T-helper 9 cell (primary cell): ENCODE results near the gene CEP295NL.
"Not testable (repeated sequence)": the region's sequence is repeated elsewhere in the genome, so short reads cannot be mapped to it uniquely, and the experiment has no call there.

ENCODE experiments used
- DNase-seq: peaks from one replicate; pipeline ENCODE4 v3.0.0-alpha.2; 2020

The CEP295NL gene

DNA sequence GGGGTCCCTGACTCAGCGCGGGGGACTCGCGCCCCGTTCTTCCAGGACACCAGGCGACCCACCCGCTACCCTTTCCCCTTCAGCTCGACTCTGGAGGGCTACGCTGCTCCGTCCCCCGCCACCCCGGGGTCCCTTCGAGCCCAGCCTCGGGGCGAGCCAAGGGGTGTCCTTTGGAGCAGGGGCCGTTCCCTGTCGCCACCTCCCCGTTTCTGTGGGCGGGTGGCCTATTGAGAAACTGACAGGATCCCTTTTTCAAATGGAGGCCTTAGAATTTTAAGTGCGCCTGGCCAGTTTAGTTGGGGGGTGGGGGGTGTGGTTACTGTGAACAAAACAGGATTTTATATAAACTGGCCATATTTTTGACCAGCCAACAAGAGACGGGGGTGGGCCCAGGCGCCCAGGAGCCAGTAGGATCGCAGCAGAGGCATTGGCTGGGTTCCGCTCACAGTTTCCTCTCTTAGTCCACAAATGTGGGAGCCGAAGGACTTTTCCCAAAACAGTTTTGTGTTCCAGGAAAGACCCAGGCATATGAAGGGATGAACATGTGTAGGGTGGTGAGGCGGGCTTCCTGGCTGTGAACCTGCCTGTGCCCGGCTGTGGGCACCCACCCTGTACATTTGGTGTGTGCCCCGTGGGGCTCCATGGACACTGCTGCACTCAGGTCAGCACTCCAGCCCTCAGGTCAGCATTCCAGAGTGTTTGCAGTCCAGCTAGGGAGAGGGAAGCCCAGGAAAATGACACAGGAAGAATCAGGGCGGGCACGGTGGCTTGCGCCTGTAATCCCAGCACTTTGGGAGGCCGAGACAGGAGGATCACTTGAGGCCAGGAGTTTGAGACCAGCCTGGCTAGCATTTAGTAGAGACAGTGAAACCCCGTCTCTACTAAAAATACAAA, 22.9 kb upstream of the CEP295NL start:
- DNase-seq = no peak

DNA sequence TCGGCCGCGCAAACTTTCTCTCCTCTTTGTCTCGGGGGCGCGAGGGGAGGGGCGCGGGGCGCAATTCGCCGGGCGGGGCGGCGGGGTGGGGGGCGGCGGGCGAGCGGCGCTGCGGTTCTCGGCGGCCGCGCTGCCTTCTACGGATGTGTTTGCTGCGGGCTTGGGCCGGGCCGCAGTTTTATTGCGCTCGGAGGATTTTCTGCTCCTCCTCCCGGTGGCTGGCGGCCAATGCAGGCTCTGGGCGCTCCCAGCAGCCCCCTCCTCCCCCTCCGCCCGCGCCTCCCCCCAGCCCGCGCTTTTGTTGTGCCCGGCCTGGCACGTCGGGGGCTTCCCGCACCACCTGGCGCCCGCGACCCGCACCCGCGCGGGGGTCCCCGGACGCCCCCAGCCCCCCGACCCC, 22.2 kb upstream of the CEP295NL start, which contains the start of gene TIMP2:
TIMP2 (minus strand) TSS at position 154 of the 400 bp plus-strand sequence. CDS start 299 bp downstream, outside the sequence.
- DNase-seq = peak; percentile 51

DNA sequence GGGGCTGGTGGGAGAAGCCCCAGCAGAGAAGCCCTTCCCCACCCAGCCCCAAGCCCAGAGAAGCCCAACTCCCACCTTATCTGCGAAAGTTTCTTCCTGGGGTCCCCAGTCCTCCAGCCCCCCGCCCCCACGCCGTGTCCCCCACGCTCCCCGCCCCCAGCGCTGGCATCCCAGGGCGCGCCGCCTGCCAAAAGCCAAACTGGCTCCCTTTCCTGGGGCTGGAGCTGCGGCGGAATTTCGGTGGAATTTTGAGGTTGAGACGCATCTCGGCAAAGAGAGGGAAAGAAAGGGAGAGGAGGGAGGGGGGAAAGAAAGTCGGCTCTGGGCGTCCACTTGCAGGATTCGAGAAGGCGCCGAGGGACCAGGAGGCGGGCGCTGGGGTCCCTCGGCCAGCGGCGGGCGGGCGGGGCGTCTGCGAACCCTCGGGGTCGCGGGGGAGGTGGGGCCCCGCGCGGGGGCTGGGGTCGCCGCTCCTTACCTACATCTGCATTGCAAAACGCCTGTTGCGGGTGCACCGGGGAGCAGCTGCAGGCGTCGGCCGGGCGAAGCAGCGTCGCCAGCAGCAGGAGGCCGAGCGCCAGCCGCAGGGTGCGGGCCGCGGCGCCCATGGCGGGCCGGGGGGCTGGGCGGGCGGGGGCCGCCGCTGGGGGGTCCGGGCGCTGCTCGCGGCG, 21.6 kb upstream of the CEP295NL start:
- no peak for DNase-seq

DNA sequence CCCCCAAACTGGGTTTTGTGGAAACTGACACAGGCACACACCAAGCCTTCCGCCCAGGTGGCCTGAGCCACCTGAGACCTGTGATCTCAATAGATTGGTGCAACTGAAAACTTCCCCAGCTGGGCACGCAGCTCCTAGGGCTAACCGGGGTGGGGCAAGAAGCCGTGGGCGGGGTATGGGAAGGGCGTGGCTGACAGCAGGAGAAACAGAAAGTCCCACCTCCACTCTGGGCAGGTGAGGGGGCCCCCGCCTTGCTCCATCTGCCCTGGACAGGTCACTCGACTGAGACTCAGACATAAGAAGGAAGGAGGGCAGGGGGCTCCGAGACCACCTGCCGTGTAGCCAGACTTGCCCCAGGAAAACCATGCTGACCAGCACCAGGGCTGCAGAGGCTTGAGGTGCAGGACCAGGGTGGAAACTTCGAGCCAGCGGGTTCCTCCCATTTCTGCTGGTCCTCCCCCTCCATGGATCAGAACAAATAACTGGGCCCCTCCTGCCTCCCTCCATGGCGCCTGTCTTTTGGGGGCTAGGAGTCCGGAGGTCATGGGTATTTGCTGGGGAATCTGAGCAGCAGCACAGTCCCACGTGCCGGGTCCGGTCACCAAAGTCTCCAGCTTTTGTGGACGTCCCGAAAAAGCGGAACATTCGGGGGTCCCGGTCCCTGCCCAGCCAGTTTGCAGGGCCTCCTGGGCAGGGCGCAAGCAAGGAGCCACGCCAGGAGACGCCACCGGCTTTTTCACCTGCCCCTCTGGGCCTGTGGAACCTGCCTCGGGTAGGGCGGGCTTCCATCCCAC, 20.9 kb upstream of the CEP295NL start:
- peak; percentile 41 for DNase-seq

DNA sequence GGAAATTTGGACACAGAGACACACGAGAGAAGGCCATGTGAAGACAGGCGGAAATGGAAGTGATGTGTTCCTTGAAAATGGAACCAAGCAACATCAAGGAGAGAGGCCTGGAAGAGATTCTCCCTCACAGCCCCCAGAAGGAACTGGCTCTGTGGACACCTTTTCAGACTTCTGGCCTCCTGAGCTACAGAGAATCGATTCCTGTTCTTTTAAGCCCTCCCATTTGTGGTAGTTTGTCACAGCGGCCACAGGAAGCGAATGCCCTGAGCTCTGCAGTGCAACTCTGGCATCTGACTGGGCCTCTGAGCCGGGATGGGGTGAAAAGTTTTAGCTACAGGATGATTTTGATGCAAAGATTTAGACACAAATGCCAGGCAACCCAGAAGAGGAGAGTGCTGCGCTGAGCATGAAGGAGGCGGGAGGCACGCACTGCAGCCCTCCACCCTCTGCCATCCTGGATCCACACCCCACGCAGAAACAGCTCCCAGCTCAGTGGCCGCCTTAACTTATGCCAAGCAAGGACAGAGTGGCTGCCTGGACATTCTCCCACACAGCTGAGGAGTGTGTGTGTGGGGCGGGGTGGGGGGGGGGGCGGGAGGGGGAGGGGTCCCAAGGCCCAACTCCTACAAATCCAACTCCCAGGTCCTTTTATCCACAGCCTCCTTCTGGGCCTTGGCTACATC, 20.0 kb upstream of the CEP295NL start:
- DNase-seq = no peak

DNA sequence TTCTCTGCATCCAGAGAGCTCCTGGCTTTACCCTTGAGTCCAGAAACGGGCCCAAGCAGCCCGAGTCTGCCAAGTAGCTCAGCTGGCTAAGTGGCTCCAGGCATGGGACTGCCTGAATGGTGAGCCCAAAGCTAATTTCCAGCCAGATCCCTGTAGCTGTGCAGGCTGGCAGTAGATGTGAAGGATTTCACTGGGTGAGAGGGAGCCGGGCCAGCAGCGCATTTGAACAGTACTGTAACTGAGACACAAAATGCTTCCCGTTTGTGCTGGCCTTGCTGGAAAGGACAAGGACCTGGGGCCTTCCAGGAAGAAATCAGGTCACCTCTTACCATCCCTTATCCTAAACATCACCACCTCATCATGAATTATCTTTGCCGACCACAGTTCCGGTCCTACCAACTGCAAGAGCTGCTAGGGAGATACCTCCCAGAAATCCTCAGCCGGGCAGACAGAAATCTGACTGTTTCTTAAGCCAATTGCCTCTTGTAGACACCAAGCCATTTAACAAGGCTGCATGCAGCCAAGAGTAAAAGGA, 18.5 kb upstream of the CEP295NL start:
- no peak for DNase-seq

DNA sequence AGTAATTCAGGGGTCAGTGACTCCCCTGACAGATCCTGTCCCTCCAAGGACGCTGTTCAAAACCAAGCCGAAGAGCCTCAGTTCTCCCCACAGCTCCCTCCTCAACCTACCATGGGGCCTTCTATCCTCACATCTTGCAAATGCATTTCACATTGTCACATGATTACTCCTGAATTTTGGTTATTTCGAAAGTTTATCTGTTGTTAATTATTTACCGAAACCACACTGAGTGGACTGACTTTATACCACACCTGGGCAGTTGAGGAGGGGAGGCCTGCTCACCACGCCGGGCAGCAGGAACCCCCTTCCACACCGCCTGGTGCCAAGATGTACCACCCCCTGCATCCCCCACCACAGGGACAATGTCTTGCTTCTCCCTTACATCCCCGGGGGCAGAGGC, 17.5 kb upstream of the CEP295NL start:
- DNase-seq = no peak

DNA sequence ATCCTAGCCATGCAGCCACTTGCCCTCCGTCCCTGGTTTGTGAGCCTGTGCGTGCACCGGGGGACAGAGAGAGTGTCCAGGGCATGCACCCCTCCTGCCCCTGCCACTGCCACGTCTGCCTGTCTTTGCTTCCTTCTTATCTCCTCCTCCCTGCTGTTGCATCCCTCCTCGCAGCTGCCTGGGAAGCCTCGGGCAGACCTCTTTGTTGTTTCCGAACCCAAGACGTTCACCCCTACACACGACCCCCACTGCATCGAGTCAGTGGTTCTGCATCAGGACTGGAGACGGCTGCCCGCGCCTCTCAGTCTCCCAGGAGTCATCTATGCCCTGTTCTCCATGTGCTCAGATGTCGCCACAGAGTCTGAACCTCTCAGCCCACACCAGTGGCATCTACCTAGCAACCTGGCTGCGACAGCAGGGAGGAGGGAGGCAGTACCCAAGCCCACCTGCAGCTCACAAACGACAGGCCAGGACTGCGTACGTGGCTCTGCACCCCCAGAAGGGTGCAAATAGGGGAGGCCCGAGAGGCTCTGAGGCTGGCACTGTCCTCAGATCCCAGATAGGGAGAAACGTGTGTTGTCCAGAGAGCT, 17.0 kb upstream of the CEP295NL start:
- no peak for DNase-seq

DNA sequence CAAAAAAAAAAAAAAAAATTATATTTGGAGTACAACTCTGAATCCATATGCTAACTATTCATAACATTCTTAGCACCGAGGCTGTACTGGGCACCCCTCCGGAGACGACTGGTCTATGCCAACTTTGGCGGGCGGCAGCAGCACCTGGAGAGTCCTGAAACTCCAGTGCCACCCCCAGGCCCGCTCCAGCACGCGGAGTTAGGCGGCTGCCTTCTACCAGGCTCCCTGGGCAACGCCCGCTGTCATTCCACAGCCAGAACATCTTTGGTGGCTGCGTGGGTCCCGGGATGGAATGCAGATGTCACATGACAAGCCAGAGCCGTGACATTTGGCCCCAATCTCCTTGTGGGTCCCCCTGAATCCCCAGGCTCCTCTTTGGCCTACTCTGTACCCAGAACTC, 16.0 kb upstream of the CEP295NL start:
- no peak for DNase-seq

DNA sequence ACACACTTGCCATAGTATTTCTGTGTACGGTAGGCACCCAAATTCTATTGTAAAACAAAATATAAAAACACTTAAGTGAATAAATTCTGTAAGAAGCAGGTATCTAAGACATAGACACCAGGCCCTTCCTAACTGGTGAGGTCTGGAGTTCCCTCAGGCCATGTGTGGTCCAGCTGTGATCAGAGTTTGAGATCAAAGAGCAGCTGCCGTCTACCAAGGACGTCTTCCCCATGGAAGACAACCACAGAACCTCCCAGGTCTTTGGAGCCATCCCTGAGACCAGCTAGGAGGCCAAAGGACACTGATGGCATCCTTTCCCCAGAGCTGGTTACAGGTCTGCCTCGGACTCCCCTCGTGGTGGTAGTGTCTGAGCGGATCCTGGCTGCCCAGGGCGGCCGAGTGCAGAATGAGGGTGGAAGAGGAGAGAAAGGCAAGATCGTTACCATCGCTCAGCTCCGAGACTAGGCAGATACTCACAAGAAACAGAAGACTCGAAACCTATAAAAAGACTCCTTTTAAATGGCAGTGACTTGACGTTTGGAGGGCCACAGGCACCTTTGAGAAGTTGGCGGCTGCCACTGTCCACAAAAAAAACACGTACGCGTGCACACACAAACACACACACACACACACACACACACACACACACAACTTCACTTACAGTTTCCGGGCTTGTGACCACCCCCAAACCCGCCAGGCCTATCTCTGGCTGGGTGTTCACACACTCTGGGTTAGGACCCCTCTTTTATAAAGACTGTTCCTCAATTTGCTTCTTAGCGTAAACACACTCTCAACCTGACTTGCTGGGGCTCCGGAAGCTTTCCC, 14.7 kb upstream of the CEP295NL start:
- DNase-seq = no peak

DNA sequence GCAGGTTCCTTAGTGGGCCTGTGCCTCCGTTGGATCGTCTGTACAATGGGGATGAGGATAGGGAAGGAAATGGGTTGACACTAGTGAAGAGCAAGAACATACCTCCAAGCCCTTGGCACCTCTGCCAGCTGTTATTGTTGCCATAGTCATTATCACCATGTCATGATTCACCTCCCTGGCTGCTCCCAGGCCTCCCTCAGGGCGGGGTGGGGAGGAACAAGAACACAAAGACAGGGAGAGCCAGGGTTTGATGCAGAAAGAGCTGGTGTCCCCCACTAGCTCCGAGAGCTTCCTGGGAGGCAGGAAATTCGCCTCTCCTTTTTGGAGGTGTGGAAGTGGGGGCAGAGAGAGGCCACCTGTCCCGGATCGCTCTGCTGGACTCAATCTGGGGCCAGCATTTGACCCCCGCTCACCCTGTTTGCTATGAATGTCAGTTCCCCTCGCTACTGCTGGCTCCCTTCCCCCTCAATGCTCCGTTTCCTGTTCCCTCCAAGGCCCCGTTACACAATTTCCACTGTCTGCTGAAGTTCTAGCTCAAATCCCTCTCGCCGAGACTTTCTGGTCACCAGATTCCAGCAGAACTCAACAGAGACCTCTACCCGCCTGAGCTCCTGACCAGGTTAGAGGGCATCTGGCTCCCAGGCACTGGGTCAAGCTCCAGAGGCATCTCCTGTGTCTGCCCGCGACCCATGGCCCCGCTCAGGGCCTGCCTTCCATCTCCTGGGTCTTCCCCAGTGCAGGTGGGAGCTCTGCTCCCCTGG, 13.1 kb upstream of the CEP295NL start:
- DNase-seq = no peak

DNA sequence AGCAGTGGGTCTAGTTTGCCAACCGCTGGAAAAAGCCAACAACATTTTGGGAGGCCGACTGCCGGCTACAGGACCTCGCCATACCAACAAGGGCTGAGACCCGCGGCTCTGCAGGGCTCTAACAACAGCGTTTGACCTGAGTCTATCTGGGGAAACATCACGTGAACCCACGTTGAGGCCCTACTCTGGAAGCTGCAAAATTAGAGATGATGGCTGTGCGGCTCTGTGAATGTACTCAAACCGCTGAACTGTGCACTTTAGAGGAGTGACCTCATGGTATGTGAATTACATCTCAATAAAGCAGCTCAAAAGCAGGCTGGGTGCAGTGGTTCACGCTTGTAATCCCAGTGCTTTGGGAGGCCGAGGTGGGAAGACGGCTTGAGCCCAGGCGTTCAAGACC, 10.1 kb upstream of the CEP295NL start:
- no peak for DNase-seq

DNA sequence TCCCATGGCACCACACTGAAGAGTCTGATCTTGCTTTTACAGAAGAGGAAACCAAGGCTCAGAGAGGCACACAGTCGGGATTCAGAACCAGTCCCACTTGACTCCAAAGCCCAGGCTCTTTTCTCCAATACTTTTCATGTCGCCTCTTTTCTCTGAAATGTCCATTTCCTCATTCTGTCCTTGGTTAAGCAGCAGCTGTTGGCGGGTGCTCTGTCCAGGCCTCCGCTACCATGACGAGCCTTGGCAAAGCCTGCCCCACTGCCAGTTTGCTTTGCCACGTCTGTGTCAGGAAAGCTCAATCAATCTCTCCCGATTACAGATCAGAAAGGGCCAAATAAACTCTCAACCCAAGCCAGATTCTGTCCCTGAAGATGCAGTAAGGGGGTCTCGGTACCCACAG, 9.1 kb upstream of the CEP295NL start:
- no peak for DNase-seq

DNA sequence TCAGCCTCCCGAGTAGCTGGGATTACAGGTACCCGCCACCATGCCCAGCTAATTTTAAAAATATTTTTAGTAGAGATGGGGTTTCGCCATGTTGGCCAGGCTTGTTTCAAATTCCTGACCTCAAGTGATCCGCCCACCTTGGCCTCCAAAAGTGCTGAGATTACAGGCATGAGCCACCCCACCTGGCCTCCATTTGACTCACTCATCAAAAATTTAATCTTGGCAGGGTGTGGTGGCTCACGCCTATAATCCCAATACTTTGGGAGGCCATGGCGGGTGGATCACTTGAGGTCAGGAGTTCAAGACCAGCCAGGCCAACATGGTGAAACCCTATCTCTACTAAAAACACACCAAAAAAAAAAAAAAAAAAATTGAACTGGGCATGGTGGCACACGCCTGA, 8.5 kb upstream of the CEP295NL start:
- DNase-seq = not testable (repeated sequence)

DNA sequence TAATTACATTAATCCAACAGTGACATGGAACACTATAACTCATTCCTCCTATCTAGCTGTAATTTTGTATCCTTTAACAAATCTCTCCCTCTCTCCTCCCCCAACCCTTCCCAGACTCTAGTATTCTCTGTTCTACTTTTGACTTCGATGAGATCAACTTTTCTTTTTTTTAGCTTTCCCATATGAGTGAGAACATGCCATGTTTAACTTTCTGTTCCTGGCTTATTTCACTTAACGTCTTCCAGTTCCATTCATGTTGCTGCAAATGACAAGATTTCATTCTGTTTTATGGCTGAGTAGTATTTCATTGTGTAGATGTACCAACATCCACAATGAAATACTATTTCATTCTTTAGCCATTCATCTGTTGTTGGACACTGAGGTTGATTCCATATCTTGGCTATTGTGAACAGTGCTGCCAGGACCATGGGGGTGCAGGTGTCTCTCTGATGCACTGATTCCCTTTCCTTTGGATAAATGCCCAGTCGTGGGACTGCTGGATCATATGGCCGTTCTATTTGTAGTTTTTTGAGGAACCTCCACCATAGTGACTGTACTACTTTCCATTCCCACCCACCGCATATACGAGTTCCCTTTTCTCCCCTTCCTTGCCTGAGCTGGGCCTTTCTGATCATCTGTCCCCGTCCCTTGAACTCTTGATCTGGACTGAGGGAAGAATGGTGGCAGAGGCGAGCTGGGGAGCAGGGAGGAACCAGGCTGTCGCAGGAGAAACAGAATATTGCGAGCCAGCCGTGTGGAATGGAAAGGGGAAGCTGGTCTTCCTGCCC, 7.7 kb upstream of the CEP295NL start:
- DNase-seq = no peak

DNA sequence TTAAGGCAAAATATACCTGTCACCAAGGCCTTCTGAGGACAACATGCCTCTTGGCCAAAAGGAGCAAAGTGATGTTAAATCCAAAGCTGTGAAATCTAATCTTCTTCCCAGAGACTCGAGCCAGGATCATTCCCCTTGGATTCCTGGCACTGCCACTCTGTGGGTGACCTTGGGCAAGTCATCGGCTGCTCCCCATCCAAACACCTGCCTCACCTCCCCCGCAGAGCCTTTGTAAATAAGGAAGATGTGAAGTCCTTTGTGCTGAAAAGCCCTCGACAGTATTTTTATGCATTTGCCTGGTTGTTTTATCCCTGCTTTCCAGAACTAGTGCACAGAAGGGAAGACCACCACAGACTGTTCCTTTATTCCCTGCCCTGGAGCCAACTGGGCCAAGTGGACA, 5.4 kb upstream of the CEP295NL start:
- DNase-seq = no peak

DNA sequence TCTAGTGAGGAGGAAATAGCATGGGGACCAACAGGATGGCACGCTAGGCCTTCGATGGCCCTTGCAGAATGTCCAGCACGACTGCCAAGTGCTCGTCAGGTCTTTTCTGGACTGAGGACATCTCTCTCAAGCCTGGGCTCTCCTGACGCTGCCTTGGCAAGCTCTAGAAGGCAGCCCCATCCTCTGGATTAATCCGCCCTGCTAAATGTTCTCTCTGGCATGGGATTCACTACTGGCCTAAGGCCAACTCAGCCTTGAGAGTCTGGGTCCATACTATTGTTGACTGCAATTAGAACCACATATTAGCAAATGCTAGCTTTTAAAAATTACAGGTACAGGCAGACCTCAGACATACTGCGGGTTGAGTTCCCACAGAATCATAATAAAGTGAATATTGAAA, 2.5 kb upstream of the CEP295NL start:
- no peak for DNase-seq

DNA sequence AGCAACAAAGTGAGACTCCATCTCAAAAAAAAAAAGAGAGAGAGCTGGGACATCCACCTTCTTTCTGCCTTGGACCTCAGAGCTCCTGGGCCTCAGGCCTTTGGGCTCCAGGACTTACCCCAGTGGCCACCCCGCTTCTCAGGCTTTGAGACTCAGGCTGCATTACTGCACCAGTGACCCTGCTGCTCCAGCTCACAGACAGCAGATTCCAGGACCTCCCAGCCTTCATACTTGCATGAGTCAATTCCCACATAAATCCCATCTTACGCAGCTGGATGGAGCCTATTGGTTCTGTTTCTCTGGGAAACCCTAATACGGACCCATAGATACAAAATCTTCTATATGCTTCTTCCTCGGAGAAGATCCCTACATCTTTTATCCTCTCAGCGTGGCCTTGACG, 2.1 kb upstream of the CEP295NL start:
- DNase-seq = no peak

DNA sequence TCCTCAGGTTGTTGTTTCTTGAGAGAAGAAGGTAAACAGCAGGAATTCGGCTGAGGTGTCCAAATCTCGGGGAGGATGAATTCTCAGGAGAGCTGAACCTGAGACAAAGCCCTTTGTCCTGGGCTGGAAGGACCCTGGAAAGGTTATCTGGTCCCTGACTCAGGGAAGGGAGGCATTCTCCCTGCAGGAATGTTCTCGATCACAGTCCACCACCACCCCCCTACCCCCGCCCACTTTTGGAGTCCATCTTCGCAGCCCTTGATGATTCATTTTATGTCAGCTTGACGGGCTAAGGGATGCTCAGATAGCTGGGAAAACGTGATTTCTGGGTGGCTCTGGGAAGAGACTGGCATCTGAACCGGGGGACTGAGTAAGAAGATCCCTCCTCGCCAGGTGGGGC, 1.4 kb upstream of the CEP295NL start:
- no peak for DNase-seq

DNA sequence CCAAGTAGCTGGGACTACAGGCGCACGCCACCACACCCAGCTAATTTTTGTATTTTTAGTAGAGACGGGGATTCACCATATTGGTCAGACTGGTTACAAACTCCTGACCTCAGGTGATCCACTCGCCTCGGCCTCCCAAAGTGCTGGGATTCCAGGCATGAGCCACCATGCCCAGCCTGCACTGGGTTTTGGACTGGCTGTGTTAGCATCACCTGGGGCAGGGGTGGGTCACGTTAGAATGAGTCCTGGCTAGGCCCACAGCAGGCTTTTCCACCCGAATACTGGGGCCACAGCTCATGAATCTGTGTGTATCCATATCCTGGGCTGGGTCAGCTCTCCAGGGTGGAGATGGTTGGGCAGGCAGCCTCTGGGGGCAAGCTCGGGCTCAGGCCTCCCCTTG, 770 bp downstream of the CEP295NL start:
- not testable (repeated sequence) for DNase-seq
